ENCODE measurements around the gene FITM1.

The FITM1 gene

GRCh38 chr14:24113801-24114531, 16.5 kb upstream of the FITM1 start:
- Histone ChIP-seq H3K27me3 (ENCODE audit: control insufficient read depth, insufficient read depth, low read length) (no peaks in the 10 kb centered on the region), H3K9me3 (ENCODE audit: control insufficient read depth, low read length) (no peaks in the 10 kb centered on the region), H3K36me3 (ENCODE audit: control insufficient read depth, insufficient read depth, low read length) (no peaks in the 10 kb centered on the region), H3K4me3 (ENCODE audit: low read depth, low read length) (peak overlapping the region; percentile 99), H3K27ac (peak overlapping the region; percentile 100), H3K4me1 (peaks cover 14% of the 10 kb centered on the region), H3K79me2 (peaks cover 22% of the 10 kb centered on the region), H3K4me2 (ENCODE audit: low read length) (peak overlapping the region; percentile 84), H2AFZ (peak overlapping the region; percentile 86), H3K9ac (peak overlapping the region; percentile 61)
- TF ChIP-seq, protein P1, sequence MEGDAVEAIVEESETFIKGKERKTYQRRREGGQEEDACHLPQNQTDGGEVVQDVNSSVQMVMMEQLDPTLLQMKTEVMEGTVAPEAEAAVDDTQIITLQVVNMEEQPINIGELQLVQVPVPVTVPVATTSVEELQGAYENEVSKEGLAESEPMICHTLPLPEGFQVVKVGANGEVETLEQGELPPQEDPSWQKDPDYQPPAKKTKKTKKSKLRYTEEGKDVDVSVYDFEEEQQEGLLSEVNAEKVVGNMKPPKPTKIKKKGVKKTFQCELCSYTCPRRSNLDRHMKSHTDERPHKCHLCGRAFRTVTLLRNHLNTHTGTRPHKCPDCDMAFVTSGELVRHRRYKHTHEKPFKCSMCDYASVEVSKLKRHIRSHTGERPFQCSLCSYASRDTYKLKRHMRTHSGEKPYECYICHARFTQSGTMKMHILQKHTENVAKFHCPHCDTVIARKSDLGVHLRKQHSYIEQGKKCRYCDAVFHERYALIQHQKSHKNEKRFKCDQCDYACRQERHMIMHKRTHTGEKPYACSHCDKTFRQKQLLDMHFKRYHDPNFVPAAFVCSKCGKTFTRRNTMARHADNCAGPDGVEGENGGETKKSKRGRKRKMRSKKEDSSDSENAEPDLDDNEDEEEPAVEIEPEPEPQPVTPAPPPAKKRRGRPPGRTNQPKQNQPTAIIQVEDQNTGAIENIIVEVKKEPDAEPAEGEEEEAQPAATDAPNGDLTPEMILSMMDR (IDR thresholded peaks at IDR 0.05): no peak

GRCh38 chr14:24114532-24115421, 15.7 kb upstream of the FITM1 start, which contains the start of the genes DCAF11 and NRL:
DCAF11 (plus strand) TSS chr14:24114777; CDS start chr14:24115595, 818 bp downstream.
NRL (minus strand) TSS chr14:24114949; CDS start chr14:24082848, 32,101 bp downstream.
- peak within 1 kb of the TSS; percentile 99 for H3K4me3 ChIP-seq (ENCODE audit: low read depth, low read length)
- no peaks in the 10 kb centered on the region for H3K27me3 ChIP-seq (ENCODE audit: control insufficient read depth, insufficient read depth, low read length)
- no peaks in the 10 kb centered on the region for H3K36me3 ChIP-seq (ENCODE audit: control insufficient read depth, insufficient read depth, low read length)
- peak within 1 kb of the TSS; percentile 86 for H2AFZ ChIP-seq
- peak within 1 kb of the TSS; percentile 84 for H3K4me2 ChIP-seq (ENCODE audit: low read length)
- H3K27ac ChIP-seq: peak within 1 kb of the TSS; percentile 100
- no peaks in the 10 kb centered on the region for H3K9me3 ChIP-seq (ENCODE audit: control insufficient read depth, low read length)
- TF ChIP-seq, protein P1 (IDR thresholded peaks at IDR 0.05): no peak
- H3K9ac ChIP-seq: peak within 1 kb of the TSS; percentile 61
- peaks cover 22% of the 10 kb centered on the region for H3K79me2 ChIP-seq
- peaks cover 13% of the 10 kb centered on the region for H3K4me1 ChIP-seq

- Histone ChIP-seq H3K4me3 (ENCODE audit: low read depth, low read length) (peak overlapping the region; percentile 99), H3K27ac (peak overlapping the region; percentile 100)
- TF ChIP-seq, protein P1 (IDR thresholded peaks at IDR 0.05): no peak
These were observed 14.9 kb upstream of the FITM1 start for GRCh38 chr14:24115422-24116127.

GRCh38 chr14:24116128-24116814, 14.2 kb upstream of the FITM1 start:
- Histone ChIP-seq H3K27ac (peak overlapping the region; percentile 20), H3K4me3 (ENCODE audit: low read depth, low read length) (peak overlapping the region; percentile 99), H3K79me2 (peaks cover 15% of the 10 kb centered on the region), H3K36me3 (ENCODE audit: control insufficient read depth, insufficient read depth, low read length) (no peaks in the 10 kb centered on the region), H3K9ac (no peak overlapping the region), H3K4me2 (ENCODE audit: low read length) (peak overlapping the region; percentile 84), H3K4me1 (peaks cover 13% of the 10 kb centered on the region), H3K27me3 (ENCODE audit: control insufficient read depth, insufficient read depth, low read length) (no peaks in the 10 kb centered on the region), H2AFZ (no peak overlapping the region), H3K9me3 (ENCODE audit: control insufficient read depth, low read length) (no peaks in the 10 kb centered on the region)
- TF ChIP-seq, protein P1 (IDR thresholded peaks at IDR 0.05): no peak

More at GRCh38 chr14:24115422-24116127, 14.9 kb upstream of the FITM1 start:
- Histone ChIP-seq H3K4me1 (peaks cover 13% of the 10 kb centered on the region), H2AFZ (peak overlapping the region; percentile 72), H3K36me3 (ENCODE audit: control insufficient read depth, insufficient read depth, low read length) (no peaks in the 10 kb centered on the region), H3K79me2 (peaks cover 22% of the 10 kb centered on the region), H3K9me3 (ENCODE audit: control insufficient read depth, low read length) (no peaks in the 10 kb centered on the region), H3K27me3 (ENCODE audit: control insufficient read depth, insufficient read depth, low read length) (no peaks in the 10 kb centered on the region), H3K4me2 (ENCODE audit: low read length) (peak overlapping the region; percentile 84), H3K9ac (peak overlapping the region; percentile 42)
